NB4 (cell line): ENCODE results near the gene HIF1AN.

Source experiments
- DNase-seq: peaks from one replicate; pipeline ENCODE4 v3.0.0; 2010; ENCODE audit warnings: low read depth
- H3K4me3 ChIP-seq: one replicate; pipeline ENCODE4 v1.5.1; 2011; ENCODE audit warnings: mild to moderate bottlenecking, low read depth, low read length, moderate library complexity
- CTCF ChIP-seq: IDR thresholded peaks from one replicate; pipeline ENCODE4 v1.5.1; 2012; ENCODE audit warnings: low read depth, low read length
- MAX ChIP-seq: IDR thresholded peaks from 2 replicates; pipeline ENCODE4 v1.6.1; 2011; ENCODE audit warnings: low read depth, low read length
- MYC ChIP-seq: IDR thresholded peaks from 2 replicates; pipeline ENCODE4 v1.6.1; 2011; ENCODE audit warnings: low read depth, low read length
- POLR2A ChIP-seq: IDR thresholded peaks from 2 replicates; pipeline ENCODE4 v1.6.1; 2011; ENCODE audit warnings: mild to moderate bottlenecking; ENCODE audit not compliant: insufficient read length; ENCODE audit errors: extremely low read depth

Gene HIF1AN

GRCh38 chr10:100515612-100516011 lies 20.1 kb upstream of the HIF1AN start:
- no peak for TF ChIP-seq MYC
- no peak for TF ChIP-seq MAX
- TF ChIP-seq CTCF: no peak
- no peak for TF ChIP-seq POLR2A
- no peak overlapping the region for H3K4me3 ChIP-seq
- DNase-seq: no peak

GRCh38 chr10:100516847-100517246 lies 18.9 kb upstream of the HIF1AN start:
- peak; percentile 31 for DNase-seq
- H3K4me3 ChIP-seq: no peak overlapping the region

GRCh38 chr10:100518761-100519241 lies 16.9 kb upstream of the HIF1AN start:
- H3K4me3 ChIP-seq: no peak overlapping the region
- TF ChIP-seq CTCF: peak; percentile 65
- TF ChIP-seq MAX: no peak
- peak; percentile 64 for DNase-seq

More at GRCh38 chr10:100516847-100517246, 18.9 kb upstream of the HIF1AN start:
- TF ChIP-seq MAX (no peak), CTCF (no peak), MYC (no peak), POLR2A (no peak)

GRCh38 chr10:100519311-100520051 lies 16.3 kb upstream of the HIF1AN start, which contains the start of gene SEC31B:
Gene SEC31B (minus strand): TSS chr10:100519861. CDS start chr10:100516952, 2,909 bp downstream.
- DNase-seq: no peak
- no peak within 1 kb of the TSS for H3K4me3 ChIP-seq
- no peak for TF ChIP-seq MAX
- no peak for TF ChIP-seq POLR2A
- no peak for TF ChIP-seq CTCF
- TF ChIP-seq MYC: no peak

- H3K4me3 ChIP-seq: no peak overlapping the region
- no peak for DNase-seq
- no peak for TF ChIP-seq MYC
- TF ChIP-seq CTCF: no peak
- no peak for TF ChIP-seq MAX
- TF ChIP-seq POLR2A: no peak
Observed at GRCh38 chr10:100520811-100521210, 14.9 kb upstream of the HIF1AN start.
